ENCODE data around the gene LCNL1.

- TF ChIP-seq CTCF (IDR thresholded peaks at IDR 0.05), result no peak
- no peak for TF ChIP-seq POLR2A (IDR thresholded peaks at IDR 0.05)
Measured at GRCh38 chr9:136952321-136952850, 30.4 kb upstream of the LCNL1 start.

All from Peyer's patch (tissue), 4 donors.